ENCODE data around the gene JARID2. TPM values are rescaled to one million over a fixed set of nuclear protein-coding genes. Genes with fewer than 3 reads are reported as not detected.

JARID2 gene
- polyA plus RNA-seq, 1 of the 3 experiments (the other 2 are of a cell fraction) = 3.4 TPM

DNA sequence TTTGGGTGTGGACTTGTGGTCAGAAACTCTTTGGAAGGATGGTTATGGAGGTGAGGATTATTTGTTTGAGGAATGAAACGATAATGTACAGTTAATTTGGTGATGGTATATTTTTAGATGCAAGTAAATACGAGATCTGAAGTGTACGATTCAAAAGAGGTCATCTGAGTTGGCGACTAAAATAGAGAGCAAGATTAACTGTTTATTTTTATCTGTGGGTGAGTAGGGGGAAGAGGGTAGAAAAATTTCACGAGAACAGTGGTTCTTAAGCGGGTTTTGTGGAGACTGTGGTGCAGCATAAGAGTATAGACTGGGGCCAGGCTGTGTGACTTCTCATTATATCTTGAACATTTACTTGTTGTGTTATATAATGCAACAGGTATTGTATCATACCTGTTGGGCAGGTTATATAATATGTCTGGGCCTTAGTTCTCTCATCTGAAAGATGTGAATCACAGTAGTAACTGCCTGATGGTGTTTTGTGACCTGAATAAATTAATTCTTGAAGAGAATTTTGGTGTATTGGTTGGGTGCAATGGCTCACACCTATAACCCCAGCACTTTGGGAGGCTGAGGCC is 171.2 kb downstream of the JARID2 start (continued):
- TF ChIP-seq, protein P1, sequence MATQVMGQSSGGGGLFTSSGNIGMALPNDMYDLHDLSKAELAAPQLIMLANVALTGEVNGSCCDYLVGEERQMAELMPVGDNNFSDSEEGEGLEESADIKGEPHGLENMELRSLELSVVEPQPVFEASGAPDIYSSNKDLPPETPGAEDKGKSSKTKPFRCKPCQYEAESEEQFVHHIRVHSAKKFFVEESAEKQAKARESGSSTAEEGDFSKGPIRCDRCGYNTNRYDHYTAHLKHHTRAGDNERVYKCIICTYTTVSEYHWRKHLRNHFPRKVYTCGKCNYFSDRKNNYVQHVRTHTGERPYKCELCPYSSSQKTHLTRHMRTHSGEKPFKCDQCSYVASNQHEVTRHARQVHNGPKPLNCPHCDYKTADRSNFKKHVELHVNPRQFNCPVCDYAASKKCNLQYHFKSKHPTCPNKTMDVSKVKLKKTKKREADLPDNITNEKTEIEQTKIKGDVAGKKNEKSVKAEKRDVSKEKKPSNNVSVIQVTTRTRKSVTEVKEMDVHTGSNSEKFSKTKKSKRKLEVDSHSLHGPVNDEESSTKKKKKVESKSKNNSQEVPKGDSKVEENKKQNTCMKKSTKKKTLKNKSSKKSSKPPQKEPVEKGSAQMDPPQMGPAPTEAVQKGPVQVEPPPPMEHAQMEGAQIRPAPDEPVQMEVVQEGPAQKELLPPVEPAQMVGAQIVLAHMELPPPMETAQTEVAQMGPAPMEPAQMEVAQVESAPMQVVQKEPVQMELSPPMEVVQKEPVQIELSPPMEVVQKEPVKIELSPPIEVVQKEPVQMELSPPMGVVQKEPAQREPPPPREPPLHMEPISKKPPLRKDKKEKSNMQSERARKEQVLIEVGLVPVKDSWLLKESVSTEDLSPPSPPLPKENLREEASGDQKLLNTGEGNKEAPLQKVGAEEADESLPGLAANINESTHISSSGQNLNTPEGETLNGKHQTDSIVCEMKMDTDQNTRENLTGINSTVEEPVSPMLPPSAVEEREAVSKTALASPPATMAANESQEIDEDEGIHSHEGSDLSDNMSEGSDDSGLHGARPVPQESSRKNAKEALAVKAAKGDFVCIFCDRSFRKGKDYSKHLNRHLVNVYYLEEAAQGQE (IDR thresholded peaks at IDR 0.05; ENCODE audit: low read depth, low read length) = no peak
- TF ChIP-seq TEAD4 (IDR thresholded peaks at IDR 0.05; ENCODE audit: borderline replicate concordance, insufficient read depth) = no peak
- no peak for TF ChIP-seq RAD21 (IDR thresholded peaks at IDR 0.05; ENCODE audit: low read length)

DNA sequence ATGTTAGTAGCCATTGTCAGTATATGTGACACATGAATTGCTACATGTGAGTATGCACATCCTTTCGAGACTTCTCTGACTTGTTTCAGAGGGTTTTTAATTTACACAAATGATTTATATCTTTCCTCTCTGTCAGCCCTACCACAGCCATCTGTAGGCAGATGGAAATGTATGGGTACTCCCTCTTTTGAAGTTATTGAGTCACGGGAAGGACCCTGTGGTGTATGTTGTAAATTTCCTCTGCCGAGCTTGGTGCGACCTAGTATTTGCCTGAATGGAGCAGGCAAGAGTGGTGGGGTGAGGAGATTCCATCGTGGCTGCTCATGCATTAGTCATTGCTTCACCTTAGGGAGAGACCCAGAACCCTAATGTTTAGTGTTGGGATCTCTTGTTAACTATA is 171.9 kb downstream of the JARID2 start:
- H3K9ac ChIP-seq = no peak overlapping the region
- H3K27ac ChIP-seq (ENCODE audit: low read depth in 2 of 2, low read length in 1 of 2) = no peak overlapping the region
- no peak overlapping the region for H3K4me3 ChIP-seq (ENCODE audit: low read depth in 2 of 2, low read length in 1 of 2)
- no peaks in the 10 kb centered on the region for H3K9me2 ChIP-seq
- no peak overlapping the region for H2AFZ ChIP-seq (ENCODE audit: low read depth)
- no peaks in the 10 kb centered on the region for H4K20me1 ChIP-seq (ENCODE audit: insufficient read depth)
- H3K9me3 ChIP-seq = peaks cover 11% of the 10 kb centered on the region
- H3K36me3 ChIP-seq (replicated peaks in 1 of 2; ENCODE audit: control insufficient read depth in 1 of 2, insufficient read depth in 2 of 2, low read length in 1 of 2) = peaks cover 0 to 5% of the 10 kb centered on the region in 2 experiments
- DNase-seq = no peak
- WGBS (ENCODE audit: low lambda C conversion rate) = 91% methylated on average over 5 of the region's 5 CpGs
- ChIA-PET CTCF (no interaction called here), POLR2A (no interaction called here)
- H3K79me2 ChIP-seq (ENCODE audit: insufficient read depth) = no peaks in the 10 kb centered on the region
- peaks cover 6% of the 10 kb centered on the region for H3F3A ChIP-seq (replicated peaks; ENCODE audit: insufficient read depth)
- no peaks in the 10 kb centered on the region for H3K4me1 ChIP-seq (ENCODE audit: control insufficient read depth in 1 of 2, insufficient read depth in 2 of 2, low read depth in 1 of 2, low read length in 1 of 2)
- no peak overlapping the region for H3K4me2 ChIP-seq
- no peaks in the 10 kb centered on the region for H3K27me3 ChIP-seq (ENCODE audit: insufficient read depth)
- TF ChIP-seq, protein P2, sequence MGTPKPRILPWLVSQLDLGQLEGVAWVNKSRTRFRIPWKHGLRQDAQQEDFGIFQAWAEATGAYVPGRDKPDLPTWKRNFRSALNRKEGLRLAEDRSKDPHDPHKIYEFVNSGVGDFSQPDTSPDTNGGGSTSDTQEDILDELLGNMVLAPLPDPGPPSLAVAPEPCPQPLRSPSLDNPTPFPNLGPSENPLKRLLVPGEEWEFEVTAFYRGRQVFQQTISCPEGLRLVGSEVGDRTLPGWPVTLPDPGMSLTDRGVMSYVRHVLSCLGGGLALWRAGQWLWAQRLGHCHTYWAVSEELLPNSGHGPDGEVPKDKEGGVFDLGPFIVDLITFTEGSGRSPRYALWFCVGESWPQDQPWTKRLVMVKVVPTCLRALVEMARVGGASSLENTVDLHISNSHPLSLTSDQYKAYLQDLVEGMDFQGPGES (IDR thresholded peaks at IDR 0.05; ENCODE audit: low read depth, low read length) = no peak
- TF ChIP-seq FOSL2 (IDR thresholded peaks at IDR 0.05; ENCODE audit: borderline replicate concordance, low read depth) (no peak), ELF1 (IDR thresholded peaks at IDR 0.05) (no peak), RXRA (IDR thresholded peaks at IDR 0.05; ENCODE audit: borderline replicate concordance, low read depth) (no peak)
- TF ChIP-seq, protein P1 (IDR thresholded peaks at IDR 0.05; ENCODE audit: low read depth, low read length) = no peak
- TF ChIP-seq, protein P3, sequence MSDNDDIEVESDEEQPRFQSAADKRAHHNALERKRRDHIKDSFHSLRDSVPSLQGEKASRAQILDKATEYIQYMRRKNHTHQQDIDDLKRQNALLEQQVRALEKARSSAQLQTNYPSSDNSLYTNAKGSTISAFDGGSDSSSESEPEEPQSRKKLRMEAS (IDR thresholded peaks at IDR 0.05; ENCODE audit: low read depth) = no peak

Measured in SK-N-SH (cell line).